ENCODE results near the gene TSR3. TPM values are rescaled to one million over a fixed set of nuclear protein-coding genes. Genes with fewer than 3 reads are reported as not detected.
A peak's percentile ranks its signal among the peaks of the same experiment; 100 is the strongest.

TSR3 gene
- total RNA-seq, 1 donor from 2014 or later = 60.6 TPM

DNA sequence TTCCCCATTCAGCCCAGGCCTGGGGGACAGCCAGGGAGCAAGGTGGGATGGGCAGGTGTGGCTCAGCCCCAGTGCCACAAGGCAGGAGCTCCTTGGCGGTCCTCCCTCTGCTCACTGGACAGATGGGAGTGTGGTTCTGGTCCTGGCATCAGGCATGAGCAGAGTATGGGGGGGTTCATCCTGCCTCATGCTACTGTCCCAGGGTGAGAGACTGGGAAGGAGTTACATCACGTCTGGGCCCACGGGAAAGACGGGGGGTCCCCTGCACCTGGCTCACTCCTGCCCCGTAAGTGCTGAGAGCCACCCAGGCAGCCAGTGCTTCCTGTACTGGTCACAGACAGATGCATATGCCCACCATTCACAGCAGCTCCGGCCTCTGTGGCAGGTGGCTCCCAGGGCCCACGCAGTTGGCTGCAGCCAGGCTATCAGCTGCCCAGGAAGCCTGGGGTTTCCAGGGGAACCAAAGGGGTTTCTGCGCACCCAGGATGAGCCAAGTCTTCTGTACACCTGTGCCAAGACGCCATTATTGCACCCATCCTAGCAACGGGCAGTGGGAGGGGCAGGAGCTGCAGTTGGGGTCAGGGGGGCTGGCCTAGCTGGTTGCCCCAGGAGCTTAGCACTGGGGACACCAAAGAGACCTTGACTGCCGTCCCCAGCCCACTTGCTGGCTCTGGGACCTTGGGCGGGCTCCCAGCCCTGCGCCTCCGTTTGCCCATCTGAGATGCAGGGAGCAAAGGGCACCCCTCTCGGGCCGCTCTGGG, 16.3 kb downstream of the TSR3 start:
- H3K4me1 ChIP-seq = peaks cover 29% of the 10 kb centered on the region
- intact Hi-C loops (cut with DNase I) = no loop called here
- TF ChIP-seq POLR2A (IDR thresholded peaks at IDR 0.05) = no peak
- TF ChIP-seq POLR2AphosphoS5 (IDR thresholded peaks at IDR 0.05; ENCODE audit: insufficient read depth in 1 of 2, low read depth in 1 of 2) = no peak
- no peak for TF ChIP-seq CTCF (IDR thresholded peaks at IDR 0.05)
- no peaks in the 10 kb centered on the region for H3K9me3 ChIP-seq
- no peak for DNase-seq (ENCODE audit: extremely low spot score in 2 of 2)
- H3K27ac ChIP-seq = no peak overlapping the region
- H3K27me3 ChIP-seq = peaks cover 11% of the 10 kb centered on the region
- no peak overlapping the region for H3K4me3 ChIP-seq
- H3K36me3 ChIP-seq = no peaks in the 10 kb centered on the region

DNA sequence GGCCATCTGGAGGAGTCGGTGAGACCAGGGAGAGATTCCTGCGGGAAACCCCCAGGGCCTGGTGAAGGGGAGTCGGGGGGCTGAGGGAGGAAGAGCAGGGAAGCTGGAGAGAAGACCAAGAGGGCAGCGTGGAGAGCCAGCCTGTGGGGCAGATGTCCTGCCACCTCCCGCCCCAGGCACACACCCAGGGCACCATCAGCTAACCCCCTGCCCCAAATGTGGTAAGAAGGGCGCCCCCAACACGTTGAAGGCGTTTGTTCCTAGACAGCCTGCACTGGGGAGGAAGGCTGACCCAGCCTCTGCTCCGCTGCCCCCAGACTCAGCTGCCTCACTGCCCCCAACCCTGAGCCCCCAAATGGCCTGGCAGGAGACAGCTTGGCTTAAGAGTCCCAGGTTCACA, 16.9 kb downstream of the TSR3 start:
- no peak for DNase-seq (ENCODE audit: extremely low spot score in 2 of 2)
- Histone ChIP-seq H3K9me3 (no peaks in the 10 kb centered on the region), H3K27me3 (peaks cover 11% of the 10 kb centered on the region), H3K4me3 (no peak overlapping the region), H3K4me1 (peaks cover 29% of the 10 kb centered on the region), H3K27ac (no peak overlapping the region), H3K36me3 (no peaks in the 10 kb centered on the region)
- TF ChIP-seq POLR2AphosphoS5 (IDR thresholded peaks at IDR 0.05; ENCODE audit: insufficient read depth in 1 of 2, low read depth in 1 of 2) = no peak
- no peak for TF ChIP-seq POLR2A (IDR thresholded peaks at IDR 0.05)
- TF ChIP-seq CTCF (IDR thresholded peaks at IDR 0.05) = no peak
- intact Hi-C loops (cut with DNase I) = loop anchor here (5.0 kb wide), 1 partner anchor 243 kb away; no protein-coding TSS in a partner anchor

DNA sequence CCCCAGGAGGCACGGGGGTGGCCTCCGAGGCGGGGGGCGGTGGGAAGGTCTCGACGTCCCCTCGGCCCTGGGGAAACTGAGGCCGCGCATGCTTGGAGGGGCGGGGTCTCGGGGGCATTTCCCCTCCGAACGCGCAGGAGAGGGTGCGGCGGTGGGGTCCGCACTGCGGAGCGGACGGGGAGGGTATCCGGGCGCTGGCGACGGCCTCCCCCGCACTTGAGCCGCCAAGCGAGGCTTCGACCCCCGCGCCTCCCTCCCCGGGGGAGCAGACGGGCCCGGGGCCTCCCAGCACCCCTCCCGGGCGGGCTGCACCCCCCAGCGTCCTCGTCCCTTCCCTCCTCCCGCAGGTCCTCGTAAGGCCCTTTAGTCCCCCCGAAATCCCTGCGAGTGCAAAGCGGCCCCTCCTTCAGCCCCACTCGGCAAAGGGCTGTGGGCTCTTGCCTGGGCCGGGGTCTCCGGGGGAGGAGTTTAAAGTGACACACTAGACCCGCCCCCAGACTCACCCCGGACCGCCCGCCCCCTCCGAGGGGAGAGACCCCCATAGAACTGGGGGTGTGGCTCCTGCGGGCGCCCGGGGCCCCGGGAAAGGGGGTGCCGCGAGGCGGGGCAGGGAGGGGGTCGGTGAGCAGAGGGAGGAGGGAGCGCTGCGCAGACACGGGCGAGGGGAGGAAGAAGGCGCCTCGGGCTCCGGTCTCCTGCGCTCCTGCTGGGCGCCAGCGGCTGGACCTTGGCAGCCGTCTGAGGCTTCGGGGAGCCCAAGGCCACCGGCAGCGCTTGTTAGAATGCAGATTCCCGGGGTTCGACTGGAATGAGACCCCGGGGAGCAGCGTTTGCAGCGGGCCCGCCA, 17.6 kb downstream of the TSR3 start:
- intact Hi-C loops (cut with DNase I) = loop anchor here (5.0 kb wide), 1 partner anchor 243 kb away; no protein-coding TSS in a partner anchor

GRCh38 chr16:1333149-1333812, 18.4 kb downstream of the TSR3 start, which contains the start of gene BAIAP3:
Gene BAIAP3 (plus strand): TSS chr16:1333645. CDS start chr16:1338550, 4,905 bp downstream.
- TF ChIP-seq POLR2A (IDR thresholded peaks at IDR 0.05) = no peak
- TF ChIP-seq POLR2AphosphoS5 (IDR thresholded peaks at IDR 0.05; ENCODE audit: insufficient read depth in 1 of 2, low read depth in 1 of 2) = no peak
- TF ChIP-seq CTCF (IDR thresholded peaks at IDR 0.05) = no peak
- H3K4me1 ChIP-seq = peaks cover 29% of the 10 kb centered on the region
- H3K36me3 ChIP-seq = no peaks in the 10 kb centered on the region
- DNase-seq (ENCODE audit: extremely low spot score in 2 of 2) = no peak
- intact Hi-C loops (cut with DNase I) = loop anchor here (5.0 kb wide), 1 partner anchor 244 kb away; no protein-coding TSS in a partner anchor
- H3K9me3 ChIP-seq = no peaks in the 10 kb centered on the region
- no peak within 1 kb of the TSS for H3K27ac ChIP-seq
- peaks cover 11% of the 10 kb centered on the region for H3K27me3 ChIP-seq
- peak within 1 kb of the TSS; percentile 35 to 41 for H3K4me3 ChIP-seq

More for the DNA sequence above, 17.6 kb downstream of the TSR3 start:
- Histone ChIP-seq H3K4me3 (peak overlapping the region; percentile 18 to 41), H3K27ac (no peak overlapping the region), H3K9me3 (no peaks in the 10 kb centered on the region), H3K4me1 (peaks cover 29% of the 10 kb centered on the region), H3K36me3 (no peaks in the 10 kb centered on the region), H3K27me3 (peaks cover 11% of the 10 kb centered on the region)
- DNase-seq (ENCODE audit: extremely low spot score in 2 of 2) = no peak
- TF ChIP-seq CTCF (IDR thresholded peaks at IDR 0.05) = no peak
- no peak for TF ChIP-seq POLR2AphosphoS5 (IDR thresholded peaks at IDR 0.05; ENCODE audit: insufficient read depth in 1 of 2, low read depth in 1 of 2)
- TF ChIP-seq POLR2A (IDR thresholded peaks at IDR 0.05) = no peak
